ENCODE data around the gene NKX1-1.
"Not testable (repeated sequence)": the region's sequence is repeated elsewhere in the genome, so short reads cannot be mapped to it uniquely, and the experiment has no call there.

Gene NKX1-1

DNA sequence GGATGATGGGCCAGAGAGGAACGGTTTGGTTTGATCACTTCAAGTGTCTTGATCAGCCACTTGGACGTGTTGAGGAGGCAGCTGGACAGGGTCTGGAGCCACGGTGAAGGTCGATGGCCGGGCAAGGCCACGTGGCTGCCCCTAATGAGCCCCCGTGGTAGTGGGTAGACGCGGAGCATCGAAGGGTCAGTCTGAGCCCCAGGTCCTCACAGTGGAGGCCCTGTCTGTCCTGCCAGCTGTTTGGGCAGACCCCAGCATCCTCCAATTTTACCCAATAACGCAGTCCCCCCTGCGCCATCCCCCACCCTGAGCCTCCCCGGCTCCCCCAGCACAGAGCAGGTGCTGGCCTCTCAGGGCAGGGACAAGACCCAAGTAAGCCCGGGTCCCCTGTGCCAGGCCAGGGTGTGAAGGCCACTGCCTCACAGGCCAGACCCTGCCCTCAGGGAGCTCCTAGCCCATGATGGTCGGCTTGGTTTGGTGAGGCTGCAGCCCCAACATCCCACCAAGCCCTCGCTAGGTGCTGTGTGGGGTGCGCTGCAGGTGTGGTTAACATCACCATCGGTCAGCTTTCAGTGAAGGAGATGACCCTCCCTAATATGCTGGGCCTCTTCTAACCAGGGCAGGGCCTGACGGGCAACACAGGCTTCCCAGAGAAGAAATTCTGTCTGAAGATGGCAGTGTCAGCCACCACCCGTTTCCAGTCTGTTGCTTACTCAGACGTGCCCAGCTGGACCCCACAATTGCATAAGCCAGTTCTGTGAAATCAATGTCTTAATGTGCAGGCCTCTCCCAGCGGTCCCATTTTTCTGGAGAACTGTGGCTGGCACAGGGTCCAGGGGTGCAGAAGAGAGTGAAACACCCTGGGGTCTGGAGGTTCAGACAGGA is 40.5 kb upstream of the NKX1-1 start:
- no peak for DNase-seq (ENCODE audit: extremely low read depth, insufficient read length)
- no peak for TF ChIP-seq CTCF (IDR thresholded peaks at IDR 0.05; ENCODE audit: insufficient read depth, low read length, poor library complexity, severe bottlenecking)
- Histone ChIP-seq H3K4me3 (replicated peaks; ENCODE audit: low read depth, low read length) (no peak overlapping the region), H3K36me3 (ENCODE audit: control insufficient read depth, insufficient read depth, low read length) (no peaks in the 10 kb centered on the region), H3K27me3 (replicated peaks; ENCODE audit: control insufficient read depth, insufficient read depth, low read length) (no peaks in the 10 kb centered on the region)

- no peak for TF ChIP-seq CTCF (IDR thresholded peaks at IDR 0.05; ENCODE audit: insufficient read depth, low read length, poor library complexity, severe bottlenecking)
- H3K27me3 ChIP-seq (replicated peaks; ENCODE audit: control insufficient read depth, insufficient read depth, low read length): no peaks in the 10 kb centered on the region
- no peaks in the 10 kb centered on the region for H3K36me3 ChIP-seq (ENCODE audit: control insufficient read depth, insufficient read depth, low read length)
- DNase-seq (ENCODE audit: extremely low read depth, insufficient read length): no peak
- H3K4me3 ChIP-seq (replicated peaks; ENCODE audit: low read depth, low read length): no peak overlapping the region
These were observed 39.6 kb upstream of the NKX1-1 start for GRCh38 chr4:1445716-1446445.

DNA sequence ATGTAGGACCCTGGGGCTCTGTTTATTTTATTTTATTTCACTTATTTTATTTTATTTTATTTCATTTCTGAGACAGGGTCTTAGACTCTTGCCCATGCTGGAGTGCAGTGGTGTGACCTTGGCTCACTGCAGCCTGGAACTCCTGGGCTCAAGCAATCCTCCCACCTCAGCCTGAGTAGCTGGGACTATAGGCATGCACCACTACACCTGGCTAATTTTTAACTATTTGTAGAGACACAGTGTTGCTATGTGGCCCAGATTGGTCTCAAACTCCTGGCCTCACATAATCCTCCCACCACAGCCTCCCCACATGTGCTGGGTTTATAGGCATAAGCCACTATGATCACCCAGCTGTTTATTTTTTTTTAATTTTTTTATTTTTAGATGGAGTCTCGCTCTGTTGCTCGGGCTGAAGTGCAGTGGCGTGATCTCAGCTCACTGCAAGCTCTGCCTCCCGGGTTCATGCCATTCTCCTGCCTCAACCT is 37.5 kb upstream of the NKX1-1 start:
- not testable (repeated sequence) for H3K27me3 ChIP-seq (replicated peaks; ENCODE audit: control insufficient read depth, insufficient read depth, low read length); DNase-seq (ENCODE audit: extremely low read depth, insufficient read length); H3K4me3 ChIP-seq (replicated peaks; ENCODE audit: low read depth, low read length); H3K36me3 ChIP-seq (ENCODE audit: control insufficient read depth, insufficient read depth, low read length)

- Histone ChIP-seq H3K27me3 (replicated peaks; ENCODE audit: control insufficient read depth, insufficient read depth, low read length) (no peaks in the 10 kb centered on the region), H3K36me3 (ENCODE audit: control insufficient read depth, insufficient read depth, low read length) (no peaks in the 10 kb centered on the region), H3K4me3 (replicated peaks; ENCODE audit: low read depth, low read length) (no peak overlapping the region)
- no peak for TF ChIP-seq CTCF (IDR thresholded peaks at IDR 0.05; ENCODE audit: insufficient read depth, low read length, poor library complexity, severe bottlenecking)
- DNase-seq (ENCODE audit: extremely low read depth, insufficient read length): no peak
These were observed 20.8 kb upstream of the NKX1-1 start for GRCh38 chr4:1427010-1427409.

DNA sequence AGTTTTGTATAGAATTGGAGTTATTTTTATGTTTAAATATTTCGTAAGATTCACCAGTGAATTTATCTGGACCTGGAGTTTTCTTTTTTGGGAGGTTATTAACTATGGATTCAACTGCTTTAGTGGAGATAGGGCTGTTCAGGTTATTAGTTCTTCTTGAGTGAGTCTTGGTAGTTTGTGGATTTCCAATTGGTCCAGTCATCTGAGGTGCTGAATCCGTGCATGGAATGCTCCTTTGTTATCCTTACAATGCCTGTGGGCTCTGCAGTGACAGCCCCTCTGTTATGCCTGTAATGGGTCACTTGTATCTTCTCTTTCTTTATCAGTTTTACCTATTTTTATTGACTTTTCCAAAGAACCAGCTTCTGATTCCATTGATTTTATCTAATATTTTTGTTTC is 15.4 kb upstream of the NKX1-1 start:
- DNase-seq (ENCODE audit: extremely low read depth, insufficient read length): no peak
- no peaks in the 10 kb centered on the region for H3K36me3 ChIP-seq (ENCODE audit: control insufficient read depth, insufficient read depth, low read length)
- TF ChIP-seq CTCF (IDR thresholded peaks at IDR 0.05; ENCODE audit: insufficient read depth, low read length, poor library complexity, severe bottlenecking): no peak
- no peaks in the 10 kb centered on the region for H3K27me3 ChIP-seq (replicated peaks; ENCODE audit: control insufficient read depth, insufficient read depth, low read length)
- H3K4me3 ChIP-seq (replicated peaks; ENCODE audit: low read depth, low read length): no peak overlapping the region

- Histone ChIP-seq H3K4me3 (replicated peaks; ENCODE audit: low read depth, low read length) (no peak overlapping the region), H3K27me3 (replicated peaks; ENCODE audit: control insufficient read depth, insufficient read depth, low read length) (no peaks in the 10 kb centered on the region), H3K36me3 (ENCODE audit: control insufficient read depth, insufficient read depth, low read length) (no peaks in the 10 kb centered on the region)
- TF ChIP-seq CTCF (IDR thresholded peaks at IDR 0.05; ENCODE audit: insufficient read depth, low read length, poor library complexity, severe bottlenecking): no peak
- no peak for DNase-seq (ENCODE audit: extremely low read depth, insufficient read length)
These were observed 13.5 kb upstream of the NKX1-1 start for GRCh38 chr4:1419708-1420107.

All from GM06990 (cell line).